T47D (cell line): ENCODE results near the gene UGT1A6.
"Not testable (repeated sequence)": the region's sequence is repeated elsewhere in the genome, so short reads cannot be mapped to it uniquely, and the experiment has no call there.

Experiments
- DNase-seq, 2 experiments: peaks; one replicate each; pipeline versions ENCODE4 v3.0.0 to v3.0.0-alpha.2; 2011 to 2012; ENCODE audit warnings: low read depth in 1 of 2, low spot score in 1 of 2
- JUND ChIP-seq: IDR thresholded peaks from 2 replicates; pipeline ENCODE4 v1.6.1; 2012; ENCODE audit warnings: low read depth
- in situ Hi-C: cut with HindIII; loops from 2 replicates; pipeline ENCODE4 v1.10.0; 2016; ENCODE audit warnings: low sequenced_read_pairs, low pct_unique_long_range_greater_than_20kb

UGT1A6 gene

DNA sequence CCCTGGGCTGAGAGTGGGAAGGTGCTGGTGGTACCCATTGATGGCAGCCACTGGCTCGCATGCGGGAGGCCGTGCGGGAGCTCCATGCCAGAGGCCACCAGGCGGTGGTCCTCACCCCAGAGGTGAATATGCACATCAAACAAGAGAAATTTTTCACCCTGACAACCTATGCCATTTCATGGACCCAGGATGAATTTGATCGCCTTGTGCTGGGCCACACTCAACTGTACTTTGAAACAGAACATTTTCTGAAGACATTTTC lies 54.5 kb downstream of the UGT1A6 start:
- no peak for DNase-seq
- in situ Hi-C loops = no loop called here
- no peak for TF ChIP-seq JUND

DNA sequence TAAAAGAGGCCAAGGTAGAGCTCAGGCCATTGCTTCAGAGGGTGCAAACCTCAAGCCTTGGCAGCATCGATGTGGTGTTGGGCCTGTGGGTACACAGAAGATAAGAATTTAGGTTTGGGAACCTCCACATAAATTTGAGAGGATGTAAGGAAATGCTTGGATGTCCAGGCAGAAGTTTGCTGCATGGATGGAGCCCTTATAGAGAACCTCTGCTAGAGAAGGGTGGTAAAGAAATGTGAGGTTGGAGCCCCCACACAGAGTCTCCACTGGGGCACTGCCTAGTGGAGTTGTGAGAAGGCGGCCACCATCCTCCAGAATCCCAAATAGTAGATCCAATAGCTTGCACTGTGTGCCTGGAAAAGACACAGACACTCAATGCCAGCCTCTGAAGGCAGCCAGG lies 58.0 kb downstream of the UGT1A6 start:
- DNase-seq, in situ Hi-C loops: not testable (repeated sequence)

DNA sequence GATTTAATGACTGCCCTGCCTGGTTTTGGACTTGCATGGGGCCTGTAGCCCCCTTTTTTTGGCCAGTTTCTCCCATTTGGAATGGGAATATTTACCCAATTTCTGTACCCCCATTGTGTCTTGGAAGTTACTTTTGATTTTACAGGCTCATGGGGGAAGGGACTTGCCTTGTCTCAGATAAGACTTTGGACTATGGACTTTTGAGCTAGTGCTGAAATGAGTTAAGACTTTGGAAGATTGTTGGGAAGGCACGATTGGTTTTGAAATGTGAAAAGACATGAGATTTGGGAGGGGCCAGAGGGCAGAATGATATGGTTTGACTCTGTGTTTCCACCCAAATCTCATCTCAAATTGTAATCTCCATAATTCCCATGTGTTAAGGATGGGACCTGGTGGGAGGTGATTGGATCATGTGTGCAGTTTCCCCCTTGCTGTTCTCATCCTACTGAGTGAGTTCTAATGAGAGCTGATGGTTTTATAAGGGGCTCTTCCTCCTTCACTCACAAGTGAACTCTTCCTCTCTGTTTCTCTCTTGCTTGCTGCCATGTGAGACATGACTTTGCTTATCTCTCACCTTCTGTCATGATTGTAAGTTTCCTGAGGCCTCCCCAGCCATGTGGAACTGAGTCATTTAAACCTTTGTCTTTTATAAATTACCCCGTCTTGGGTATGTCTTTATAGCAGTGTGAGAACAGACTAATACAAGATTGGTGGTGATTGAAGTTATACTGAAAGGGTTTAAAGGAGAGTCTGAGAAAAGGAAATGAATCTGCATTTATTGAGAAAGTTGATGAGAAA lies 58.7 kb downstream of the UGT1A6 start:
- in situ Hi-C loops, DNase-seq: not testable (repeated sequence)

DNA sequence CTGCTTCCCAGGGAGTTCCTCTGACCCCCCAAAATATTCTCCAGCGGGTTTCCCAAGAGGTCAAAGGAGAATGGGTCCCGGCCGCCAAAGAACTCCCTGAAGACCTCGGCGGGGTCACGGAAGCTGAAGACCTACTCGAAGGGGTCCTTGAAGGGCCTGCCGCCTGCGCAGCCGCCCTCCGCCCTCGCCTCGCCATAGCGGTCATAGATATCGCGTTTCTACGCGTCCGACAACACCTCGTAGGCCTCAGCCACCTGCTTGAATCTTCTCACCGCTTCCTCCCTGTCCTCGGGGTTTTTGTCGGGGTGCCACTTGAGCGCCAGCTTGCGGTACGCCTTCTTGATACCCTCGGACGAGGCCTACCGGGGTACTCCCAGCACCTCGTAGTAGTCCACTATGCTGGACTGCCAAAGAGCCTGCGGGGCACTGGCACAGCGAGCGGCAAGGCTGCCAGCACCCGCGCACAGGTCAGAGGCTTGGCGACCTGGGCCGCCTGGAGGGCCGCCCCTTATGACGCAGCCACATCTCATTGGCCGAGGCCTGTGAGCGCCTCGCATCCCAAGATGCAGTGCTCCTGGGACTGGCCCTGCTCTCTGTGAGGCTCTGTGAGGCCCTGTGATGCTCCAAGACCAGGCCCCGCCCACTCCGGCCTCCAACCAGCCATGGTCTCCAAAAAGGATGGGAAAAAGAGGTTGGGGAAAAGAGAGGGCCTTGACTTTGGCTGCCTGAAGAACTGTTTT lies 62.4 kb downstream of the UGT1A6 start:
- in situ Hi-C loops = no loop called here
- no peak for TF ChIP-seq JUND
- no peak for DNase-seq

DNA sequence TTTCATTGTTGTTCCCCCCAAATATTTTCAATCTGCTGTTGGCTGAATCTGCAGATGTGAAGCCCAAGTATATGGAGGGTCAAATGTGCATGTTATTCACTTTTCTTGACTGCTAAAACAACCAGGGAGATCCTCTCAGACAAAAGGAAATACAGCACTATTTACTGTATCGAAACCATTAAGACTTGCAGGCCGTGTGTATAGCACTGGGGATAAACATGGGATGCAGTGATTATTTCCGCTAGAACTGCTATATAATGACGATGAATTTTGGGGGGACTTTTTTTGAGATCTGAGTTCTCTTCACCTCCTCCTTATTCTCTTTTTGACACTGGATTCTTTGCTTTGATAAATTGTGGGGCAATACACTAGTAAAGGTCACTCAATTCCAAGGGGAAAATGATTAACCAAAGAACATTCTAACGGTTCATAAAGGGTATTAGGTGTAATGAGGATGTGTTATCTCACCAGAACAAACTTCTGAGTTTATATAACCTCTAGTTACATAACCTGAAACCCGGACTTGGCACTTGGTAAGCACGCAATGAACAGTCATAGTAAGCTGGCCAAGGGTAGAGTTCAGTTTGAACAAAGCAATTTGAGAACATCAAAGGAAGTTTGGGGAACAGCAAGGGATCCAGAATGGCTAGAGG lies 63.9 kb downstream of the UGT1A6 start:
- TF ChIP-seq JUND = no peak
- in situ Hi-C loops = no loop called here

DNA sequence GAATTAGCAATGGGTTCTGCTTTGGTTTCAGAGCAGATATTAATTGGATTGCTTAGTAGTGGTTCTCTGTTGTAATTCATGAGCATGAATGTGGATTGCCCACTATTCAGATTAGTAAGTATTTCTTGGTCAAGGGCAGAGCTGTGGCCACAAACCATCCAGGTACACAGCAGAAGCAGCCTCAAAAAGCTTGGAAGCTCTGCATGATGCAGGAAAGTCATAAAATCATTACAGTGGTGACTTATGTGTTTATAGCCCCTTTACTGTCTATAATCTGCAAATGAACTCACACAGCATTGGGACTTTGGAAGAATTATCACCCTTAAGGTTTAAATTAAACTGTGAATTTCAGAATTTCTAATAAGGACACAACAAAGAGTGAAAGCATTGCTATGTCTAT lies 65.5 kb downstream of the UGT1A6 start:
- no peak for DNase-seq
- no peak for TF ChIP-seq JUND
- in situ Hi-C loops = no loop called here

More for the DNA sequence above, 63.9 kb downstream of the UGT1A6 start:
- no peak for DNase-seq

DNA sequence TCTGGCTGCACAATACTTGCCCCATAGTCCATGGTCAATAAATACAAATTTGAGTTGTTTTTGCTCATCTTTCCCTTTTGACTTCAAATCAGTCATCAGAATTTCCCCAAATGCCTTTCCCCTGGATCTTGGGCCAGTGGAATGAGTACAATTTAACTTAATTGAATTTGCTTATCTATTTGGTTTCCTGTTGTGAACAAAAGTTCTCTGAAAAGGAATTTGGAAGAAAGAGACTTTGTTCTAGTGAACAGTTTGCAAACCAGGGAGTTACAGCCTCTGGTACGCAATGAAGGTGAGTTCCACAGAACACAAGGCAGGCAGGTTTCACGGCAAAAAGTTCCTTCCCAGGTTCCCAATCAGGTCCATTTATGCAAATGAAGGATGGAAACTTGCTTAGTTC lies 66.2 kb downstream of the UGT1A6 start:
- in situ Hi-C loops = no loop called here
- DNase-seq = no peak
- no peak for TF ChIP-seq JUND

DNA sequence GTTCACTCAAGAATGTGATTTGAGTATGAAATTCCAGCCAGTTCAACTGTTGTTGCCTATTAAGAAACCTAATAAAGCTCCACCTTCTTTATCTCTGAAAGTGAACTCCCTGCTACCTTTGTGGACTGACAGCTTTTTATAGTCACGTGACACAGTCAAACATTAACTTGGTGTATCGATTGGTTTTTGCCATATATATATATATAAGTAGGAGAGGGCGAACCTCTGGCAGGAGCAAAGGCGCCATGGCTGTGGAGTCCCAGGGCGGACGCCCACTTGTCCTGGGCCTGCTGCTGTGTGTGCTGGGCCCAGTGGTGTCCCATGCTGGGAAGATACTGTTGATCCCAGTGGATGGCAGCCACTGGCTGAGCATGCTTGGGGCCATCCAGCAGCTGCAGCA lies 67.4 kb downstream of the UGT1A6 start, which contains the start of gene UGT1A1:
Gene UGT1A1, plus strand, starts transcription at position 228 of the 400 bp plus-strand sequence. Its CDS starts 18 bp downstream, at position 246.
- TF ChIP-seq JUND = no peak
- DNase-seq = no peak
- in situ Hi-C loops = no loop called here

DNA sequence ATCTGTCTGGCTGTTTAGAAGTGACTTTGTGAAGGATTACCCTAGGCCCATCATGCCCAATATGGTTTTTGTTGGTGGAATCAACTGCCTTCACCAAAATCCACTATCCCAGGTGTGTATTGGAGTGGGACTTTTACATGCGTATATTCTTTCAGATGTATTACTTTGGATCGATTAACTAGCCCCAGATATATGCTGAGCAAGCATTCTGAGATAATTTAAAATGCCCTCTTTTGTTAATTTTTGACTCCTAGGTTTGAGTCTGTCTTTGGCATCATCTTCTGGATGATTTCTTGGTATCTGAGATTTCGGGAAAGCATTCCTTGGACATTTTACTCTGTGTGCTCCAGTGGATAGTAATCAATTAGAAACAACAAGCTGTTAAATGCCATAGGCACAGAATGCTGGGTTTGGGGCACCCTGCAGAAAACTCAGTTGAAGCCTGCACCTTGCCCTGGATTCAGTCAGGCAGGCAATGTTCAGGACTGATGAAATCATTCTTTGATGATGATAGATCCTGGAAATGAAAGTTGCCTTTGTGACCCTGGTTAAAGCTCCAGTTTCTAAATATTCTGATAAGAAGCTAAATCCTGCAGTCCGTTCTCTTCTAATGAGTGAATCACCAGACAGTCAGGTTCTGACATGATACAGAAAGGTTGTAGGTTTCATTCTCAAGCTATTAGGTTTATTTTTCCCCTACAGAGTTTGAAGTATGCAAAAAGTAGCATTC lies 68.5 kb downstream of the UGT1A6 start:
- in situ Hi-C loops = no loop called here
- TF ChIP-seq JUND = no peak
- no peak for DNase-seq

DNA sequence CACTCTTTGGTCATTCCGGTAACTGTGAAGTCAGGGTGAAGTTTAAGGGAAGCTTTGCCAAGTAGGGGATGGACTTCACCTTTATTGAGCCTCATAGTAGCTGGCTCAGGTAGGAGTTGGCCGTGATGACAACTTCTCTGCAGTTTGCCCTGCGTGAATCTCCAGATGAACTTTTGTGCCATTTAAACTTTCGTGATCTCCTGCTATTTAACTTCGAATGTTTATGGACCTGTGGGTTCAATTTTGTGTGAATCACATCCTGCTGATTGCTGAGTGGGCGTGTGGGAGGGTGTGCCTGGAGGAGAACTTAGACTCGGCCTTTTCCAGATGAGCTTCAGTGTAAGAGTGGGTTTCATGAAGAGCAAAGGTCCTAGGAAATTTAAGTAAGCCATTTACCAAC lies 71.6 kb downstream of the UGT1A6 start:
- no peak for TF ChIP-seq JUND
- no peak for DNase-seq
- in situ Hi-C loops = no loop called here

DNA sequence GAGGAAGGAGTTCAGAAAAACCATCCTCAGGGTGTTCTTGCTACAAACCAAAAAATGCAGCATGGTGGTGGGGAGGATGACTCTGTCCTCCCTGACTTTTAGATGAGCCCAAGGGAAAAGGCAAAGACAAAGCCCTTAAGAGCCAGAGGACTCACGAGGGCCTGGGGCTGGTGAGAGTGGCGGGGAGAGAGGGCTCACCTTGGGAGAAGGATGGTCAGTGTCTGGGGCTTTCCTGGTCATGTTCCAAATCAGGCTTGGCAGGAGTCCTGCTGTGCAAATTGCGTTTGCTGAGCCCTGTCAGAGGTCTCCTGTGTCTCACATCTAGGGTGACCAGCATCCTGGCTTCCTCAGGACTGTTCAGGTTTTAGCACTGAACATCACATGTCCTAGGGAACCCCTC lies 72.1 kb downstream of the UGT1A6 start:
- in situ Hi-C loops = no loop called here

DNA sequence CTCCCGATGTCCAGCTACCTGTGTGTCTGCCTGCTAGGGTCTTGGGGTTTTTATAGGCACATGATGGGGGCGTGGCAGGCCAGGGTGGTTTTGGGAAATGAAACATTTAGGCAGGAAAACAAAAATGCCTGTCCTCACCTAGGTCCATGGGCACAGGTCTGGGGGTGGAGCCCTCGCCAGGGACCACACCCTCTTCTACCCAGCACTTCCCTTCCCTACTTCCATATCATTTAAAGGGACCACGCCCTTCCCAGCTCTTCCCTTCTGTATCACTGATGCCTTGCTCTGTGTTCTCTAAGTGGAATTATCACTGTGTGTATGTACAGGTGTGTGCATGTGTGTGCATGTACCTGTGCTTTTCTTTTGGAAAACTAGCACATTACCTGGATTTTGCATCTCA lies 73.7 kb downstream of the UGT1A6 start:
- in situ Hi-C loops = no loop called here
- no peak for DNase-seq

More for the DNA sequence above, 72.1 kb downstream of the UGT1A6 start:
- DNase-seq = no peak
- no peak for TF ChIP-seq JUND

DNA sequence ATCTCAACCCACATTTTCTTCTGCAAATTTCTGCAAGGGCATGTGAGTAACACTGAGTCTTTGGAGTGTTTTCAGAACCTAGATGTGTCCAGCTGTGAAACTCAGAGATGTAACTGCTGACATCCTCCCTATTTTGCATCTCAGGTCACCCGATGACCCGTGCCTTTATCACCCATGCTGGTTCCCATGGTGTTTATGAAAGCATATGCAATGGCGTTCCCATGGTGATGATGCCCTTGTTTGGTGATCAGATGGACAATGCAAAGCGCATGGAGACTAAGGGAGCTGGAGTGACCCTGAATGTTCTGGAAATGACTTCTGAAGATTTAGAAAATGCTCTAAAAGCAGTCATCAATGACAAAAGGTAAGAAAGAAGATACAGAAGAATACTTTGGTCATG lies 75.4 kb downstream of the UGT1A6 start:
- in situ Hi-C loops = no loop called here

More for the DNA sequence above, 73.7 kb downstream of the UGT1A6 start:
- no peak for TF ChIP-seq JUND

More for the DNA sequence above, 75.4 kb downstream of the UGT1A6 start:
- TF ChIP-seq JUND = no peak
- no peak for DNase-seq
